Stimulated activated CD8-positive, alpha-beta memory T cell treated with anti-CD3 and anti-CD28 coated beads, Interleukin-12 subunit alpha, Interleukin-12 subunit beta, amount 100 ng/mL, for 1 hour (primary cell): ENCODE results near the gene SNTB2.

ENCODE experiments used
- DNase-seq: peaks from one replicate; pipeline ENCODE4 v3.0.0-alpha.2; 2020; ENCODE audit warnings: low read depth

The SNTB2 gene

DNA sequence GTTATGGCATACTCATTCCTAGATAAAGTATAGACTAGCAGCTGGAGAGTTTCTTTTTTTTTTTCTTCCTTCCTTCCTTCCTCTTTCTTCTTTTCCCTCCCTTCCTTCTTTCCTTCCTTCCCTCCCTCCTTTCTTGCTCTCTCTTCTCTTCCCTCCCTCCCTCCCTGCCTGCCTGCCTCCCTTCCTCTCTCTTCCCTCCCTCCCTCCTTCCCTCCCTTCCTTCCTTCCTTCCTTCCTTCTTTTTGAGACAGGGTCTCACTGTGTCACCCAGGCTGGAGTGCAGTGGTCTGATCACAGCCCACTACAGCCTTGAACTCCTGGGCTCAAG lies 7.0 kb upstream of the SNTB2 start:
- DNase-seq: no peak

- DNase-seq: no peak
Observed at GRCh38 chr16:69182730-69183416, 4.1 kb upstream of the SNTB2 start.

- peak; percentile 6 for DNase-seq
Observed at GRCh38 chr16:69187446-69188235, 677 bp downstream of the SNTB2 start.

DNA sequence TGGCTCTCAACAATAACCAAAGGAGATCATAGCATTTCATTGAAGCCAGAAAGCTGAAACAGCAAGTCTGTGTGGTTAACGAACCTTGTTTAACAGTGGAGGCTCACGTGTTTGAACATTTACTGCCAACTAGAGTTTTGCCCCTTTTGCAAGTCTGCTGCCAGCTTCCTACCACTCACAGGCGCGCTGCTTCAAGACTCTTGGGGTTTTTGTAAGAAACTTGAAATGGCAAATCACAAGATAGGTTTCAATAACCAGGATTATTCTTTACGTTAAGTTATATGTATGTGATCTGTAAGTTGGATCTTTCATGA lies 1.2 kb downstream of the SNTB2 start:
- peak; percentile 1 for DNase-seq

GRCh38 chr16:69188716-69189115 lies 1.8 kb downstream of the SNTB2 start:
- DNase-seq: no peak

GRCh38 chr16:69190046-69190588 lies 3.2 kb downstream of the SNTB2 start:
- DNase-seq: no peak

- no peak for DNase-seq
Observed at GRCh38 chr16:69190598-69190997, 3.6 kb downstream of the SNTB2 start.

DNA sequence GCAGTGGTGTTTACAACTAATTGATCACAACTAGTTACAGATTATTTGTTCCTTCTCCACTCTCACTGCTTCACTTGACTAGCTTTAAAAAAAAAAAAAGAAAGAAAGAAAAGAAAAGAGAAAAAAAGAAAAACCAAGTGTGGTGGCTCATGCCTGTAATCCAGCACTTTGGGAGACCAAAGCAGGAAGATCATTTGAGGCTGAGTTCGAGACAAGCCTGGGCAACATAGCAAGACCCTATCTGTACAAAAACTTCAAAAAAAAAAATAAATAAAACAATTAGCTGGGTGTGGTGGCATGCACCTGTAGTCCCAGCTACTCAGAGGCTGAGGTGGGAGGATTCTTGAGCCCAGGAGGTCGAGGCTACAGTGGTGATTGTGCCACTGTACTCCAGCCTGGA lies 4.2 kb downstream of the SNTB2 start:
- DNase-seq: no peak

DNA sequence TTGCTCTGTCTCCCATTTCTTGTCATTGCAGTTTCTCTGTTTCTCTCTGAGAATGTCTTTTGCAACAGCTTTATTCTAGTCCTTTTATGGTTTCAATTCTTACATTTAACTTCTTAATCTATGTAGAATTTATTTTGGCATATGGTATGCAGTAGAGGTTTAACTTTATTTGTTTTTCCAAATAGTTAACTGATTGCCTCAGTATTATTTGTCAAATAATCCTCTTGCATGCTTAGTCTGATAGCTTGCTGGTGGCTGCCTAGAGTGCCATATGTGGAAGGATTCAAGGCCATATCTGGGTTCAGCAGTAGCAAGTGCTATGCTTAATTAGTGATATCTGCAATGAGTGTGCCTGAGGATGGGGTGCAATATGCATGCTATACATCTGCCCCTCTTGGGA lies 6.9 kb downstream of the SNTB2 start:
- no peak for DNase-seq

DNA sequence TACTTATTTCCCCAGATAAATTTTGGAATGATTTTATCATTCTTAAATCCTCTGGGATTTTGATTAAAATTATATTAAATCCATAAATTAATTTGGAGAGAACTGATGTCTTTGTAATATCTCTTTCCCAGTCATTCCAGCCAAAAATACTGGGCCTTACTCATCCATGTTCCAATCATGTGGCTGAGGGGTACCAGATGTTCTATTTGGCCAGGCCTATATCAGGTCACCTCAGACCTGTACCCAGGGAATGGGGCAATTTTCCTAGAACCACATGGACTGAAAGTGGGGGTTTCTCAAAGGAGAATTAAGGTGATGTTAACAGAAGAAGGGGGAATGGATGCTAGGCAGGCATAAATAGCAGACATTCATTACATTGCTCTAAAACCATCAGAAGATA lies 7.5 kb downstream of the SNTB2 start:
- no peak for DNase-seq

DNA sequence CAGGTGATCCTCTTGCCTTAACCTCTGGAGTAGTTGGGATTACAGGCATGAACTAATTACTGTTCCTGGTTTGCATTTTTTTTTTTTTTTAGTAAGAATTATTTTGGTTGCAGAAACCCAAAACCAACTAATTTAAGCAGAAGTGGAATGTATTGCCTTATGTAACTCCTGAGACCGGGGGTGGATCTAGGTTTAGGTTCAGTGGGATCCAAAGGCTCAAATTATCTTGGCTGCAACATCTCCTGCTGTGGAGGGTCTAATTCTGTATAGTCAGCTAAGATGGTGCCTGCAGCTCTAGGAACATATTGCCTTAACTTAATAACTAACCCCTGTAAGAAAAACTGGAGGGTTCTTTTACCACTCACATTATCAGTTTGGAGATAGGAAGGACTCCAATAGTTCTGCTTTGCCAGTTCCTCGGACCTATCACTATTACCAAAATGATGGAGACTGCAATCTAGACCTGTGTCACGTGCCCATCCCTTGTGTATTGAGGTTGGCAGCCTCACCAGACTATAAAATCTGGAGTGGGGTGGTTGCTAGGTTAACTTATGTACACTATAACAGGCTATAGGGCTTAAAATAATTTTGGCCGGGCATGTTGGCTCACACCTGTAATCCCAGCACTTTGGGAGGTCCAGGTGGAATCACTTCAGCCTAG lies 8.5 kb downstream of the SNTB2 start:
- no peak for DNase-seq

GRCh38 chr16:69197573-69197972 lies 10.6 kb downstream of the SNTB2 start:
- DNase-seq: no peak

DNA sequence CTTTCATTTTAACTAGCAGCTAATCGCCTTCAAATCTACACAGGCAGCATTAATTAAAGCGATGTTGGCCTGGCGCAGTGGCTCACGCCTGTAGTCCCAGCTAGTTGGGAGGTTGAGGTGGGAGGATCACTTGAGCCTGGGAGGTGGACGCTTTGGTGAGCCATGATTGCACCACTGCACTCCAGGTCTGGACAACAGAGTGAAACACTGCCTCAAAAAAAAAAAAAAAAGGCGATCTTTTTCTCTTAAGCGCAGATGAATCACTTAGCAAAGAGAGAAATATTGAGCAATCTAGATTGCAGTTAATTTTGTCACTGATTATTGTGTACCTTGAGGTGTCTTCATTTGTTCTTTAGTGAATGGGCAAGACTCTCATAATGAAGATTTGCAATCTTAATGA lies 12.4 kb downstream of the SNTB2 start:
- no peak for DNase-seq

- no peak for DNase-seq
Observed at GRCh38 chr16:69201291-69201690, 14.3 kb downstream of the SNTB2 start.

DNA sequence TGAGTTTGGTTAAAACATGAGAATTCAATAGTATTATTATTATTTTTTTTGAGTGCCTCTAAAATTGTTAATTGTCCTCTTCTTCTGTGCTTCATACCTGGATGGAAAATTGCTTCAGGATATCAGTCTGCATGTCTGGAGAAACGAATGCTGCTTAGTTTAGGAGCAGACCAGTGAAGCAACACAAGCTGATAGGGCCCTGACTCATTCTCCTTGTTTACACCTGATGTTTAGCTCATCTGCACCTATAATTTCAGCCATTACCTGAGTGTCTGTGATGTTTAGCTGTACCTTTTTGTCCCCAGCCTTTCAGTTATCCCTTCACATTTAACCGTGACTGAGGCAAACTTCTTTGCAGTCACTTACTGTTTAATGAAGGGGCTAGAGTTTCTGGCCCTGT lies 14.8 kb downstream of the SNTB2 start:
- no peak for DNase-seq

GRCh38 chr16:69204172-69204571 lies 17.2 kb downstream of the SNTB2 start:
- DNase-seq: no peak

- no peak for DNase-seq
Observed at GRCh38 chr16:69209735-69210134, 22.8 kb downstream of the SNTB2 start.

- DNase-seq: no peak
Observed at GRCh38 chr16:69217433-69217832, 30.5 kb downstream of the SNTB2 start.

GRCh38 chr16:69219279-69219678 lies 32.3 kb downstream of the SNTB2 start:
- DNase-seq: no peak

DNA sequence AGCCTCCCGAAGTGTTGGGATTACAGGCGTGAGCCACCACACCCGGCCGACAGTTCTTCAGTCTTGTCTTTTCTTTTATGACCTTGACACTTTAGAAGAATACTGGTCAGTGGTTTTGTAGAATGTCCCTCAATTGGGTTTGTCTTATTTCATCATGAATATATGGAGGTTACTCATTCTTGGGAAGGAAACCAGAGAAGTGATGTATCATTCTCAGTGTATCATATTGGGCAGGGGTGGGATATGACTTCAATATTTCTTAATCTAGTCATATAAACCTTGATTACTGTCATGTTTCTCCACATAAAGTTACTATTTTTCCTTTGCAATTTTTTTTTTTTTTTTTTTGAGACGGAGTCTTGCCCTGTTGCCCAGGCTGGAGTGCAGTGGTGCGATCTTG lies 36.9 kb downstream of the SNTB2 start:
- DNase-seq: no peak

DNA sequence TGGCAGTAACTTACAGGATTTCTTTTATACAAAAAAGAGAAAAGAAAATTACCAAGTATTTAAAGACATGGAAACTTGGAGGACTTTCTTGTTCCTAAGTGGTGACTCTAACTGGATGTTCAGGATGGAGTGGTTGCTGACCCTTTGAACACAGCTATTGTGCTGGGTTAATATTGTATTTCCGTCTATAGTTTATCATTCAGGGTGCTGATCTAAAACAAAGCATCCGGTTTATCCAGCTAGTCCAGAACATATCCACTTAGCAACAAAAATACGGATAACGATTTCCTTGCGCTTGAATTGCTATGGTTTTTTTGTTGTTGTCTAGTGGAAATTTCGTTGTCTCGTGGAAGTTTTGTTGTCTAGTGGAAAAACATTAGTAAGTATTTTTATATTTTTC lies 38.2 kb downstream of the SNTB2 start:
- no peak for DNase-seq

DNA sequence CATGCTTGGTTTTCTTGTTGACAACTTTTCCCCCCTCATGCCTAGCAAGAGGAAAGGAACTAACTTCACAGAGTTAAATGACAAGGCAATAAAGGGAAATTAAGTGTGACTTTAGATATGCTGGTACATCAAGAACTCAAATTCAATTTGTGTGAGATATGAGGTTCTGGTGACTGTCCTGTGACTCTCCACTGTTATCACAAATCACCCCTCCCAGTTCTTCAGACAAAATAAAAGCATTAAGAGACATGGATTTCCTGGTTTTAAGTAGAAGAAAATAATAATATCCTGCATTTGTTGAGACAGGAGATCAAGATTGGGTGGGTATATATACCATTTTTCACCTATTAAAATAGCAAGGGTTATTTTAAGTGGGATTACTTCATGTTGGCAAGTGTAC lies 46.2 kb downstream of the SNTB2 start:
- DNase-seq: no peak

GRCh38 chr16:69234460-69234859 lies 47.5 kb downstream of the SNTB2 start:
- no peak for DNase-seq
